Measurements from ENCODE around the gene SACS.

DNA sequence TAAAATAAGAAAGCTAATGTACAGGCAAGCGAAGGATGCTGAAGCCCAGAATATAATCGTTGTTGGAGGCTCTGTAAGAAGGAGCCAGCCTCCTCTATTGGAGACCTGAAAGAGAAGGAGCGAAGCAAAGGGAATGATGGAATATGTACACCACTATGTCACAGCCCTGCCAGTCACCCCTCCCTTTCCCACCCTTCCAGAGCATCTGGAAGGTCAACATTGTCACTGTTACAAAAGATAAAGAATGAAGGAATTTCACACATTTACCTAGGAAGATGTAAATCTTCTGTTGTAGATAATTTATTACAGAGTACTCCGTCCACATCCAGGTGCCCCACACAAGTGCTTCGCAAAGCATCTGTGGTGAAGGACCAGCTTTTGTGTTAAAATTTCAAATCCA lies 39.7 kb upstream of the SACS start:
- TF ChIP-seq SUZ12 (IDR thresholded peaks at IDR 0.05; ENCODE audit: extremely low read depth, insufficient read depth, insufficient read length) (no peak), ZNF274 (IDR thresholded peaks at IDR 0.05; ENCODE audit: low read depth, low read length) (no peak), YY1 (IDR thresholded peaks at IDR 0.05; ENCODE audit: insufficient read depth, insufficient read length) (no peak)
